Osteocyte (in vitro differentiated cells): ENCODE measurements around the gene TNFRSF18. TPM values are rescaled to one million over a fixed set of nuclear protein-coding genes. Genes with fewer than 3 reads are reported as not detected.

Experiments used
- DNase-seq: peaks from one replicate; pipeline ENCODE4 v3.0.0; 2021; ENCODE audit warnings: mixed read lengths; ENCODE audit not compliant: unreplicated experiment; ENCODE audit errors: extremely low spot score
- H3K27ac Mint-ChIP-seq: one replicate; pipeline ENCODE4 v1.8.0; 2021; ENCODE audit warnings: mild to moderate bottlenecking, mixed read lengths; ENCODE audit not compliant: unreplicated experiment
- H3K27me3 Mint-ChIP-seq: one replicate; pipeline ENCODE4 v1.8.0; 2021; ENCODE audit warnings: mixed read lengths; ENCODE audit not compliant: unreplicated experiment
- H3K36me3 Mint-ChIP-seq: one replicate; pipeline ENCODE4 v1.8.0; 2021; ENCODE audit warnings: mixed read lengths; ENCODE audit not compliant: unreplicated experiment
- H3K4me1 Mint-ChIP-seq: one replicate; pipeline ENCODE4 v1.8.0; 2021; ENCODE audit warnings: mixed read lengths; ENCODE audit not compliant: unreplicated experiment
- H3K4me3 Mint-ChIP-seq: one replicate; pipeline ENCODE4 v1.8.0; 2021; ENCODE audit warnings: mild to moderate bottlenecking, moderate library complexity, mixed read lengths; ENCODE audit not compliant: unreplicated experiment
- H3K9me3 Mint-ChIP-seq: one replicate; pipeline ENCODE4 v1.8.0; 2021; ENCODE audit warnings: mixed read lengths; ENCODE audit not compliant: unreplicated experiment
- CTCF ChIP-seq: fragments of 200-600 bp; sonication (generic); IDR thresholded peaks from 2 replicates; pipeline ENCODE4 v1.5.0; 2021; ENCODE audit warnings: antibody characterized with exemption, mild to moderate bottlenecking, moderate library complexity
- total RNA-seq: library from RNA; stranded (reverse); gene quantifications from 2 replicates; pipeline ENCODE4 v1.2.1, GENCODE V29; 2021

Gene TNFRSF18
- total RNA-seq, 1 donor from 2014 or later, result not detected

- H3K36me3 Mint-ChIP-seq, result peaks cover 8% of the 10 kb centered on the region
- peaks cover 42% of the 10 kb centered on the region for H3K4me1 Mint-ChIP-seq
- peak overlapping the region; percentile 42 for H3K27ac Mint-ChIP-seq
- TF ChIP-seq CTCF, result no peak
- DNase-seq, result no peak
- no peaks in the 10 kb centered on the region for H3K27me3 Mint-ChIP-seq
- peak overlapping the region; percentile 69 for H3K4me3 Mint-ChIP-seq
- H3K9me3 Mint-ChIP-seq, result no peaks in the 10 kb centered on the region
Observed at GRCh38 chr1:1233567-1233892, 27.1 kb upstream of the TNFRSF18 start.

GRCh38 chr1:1232796-1233566 is 26.6 kb upstream of the TNFRSF18 start:
- H3K4me3 Mint-ChIP-seq, result peak overlapping the region; percentile 69
- no peaks in the 10 kb centered on the region for H3K27me3 Mint-ChIP-seq
- no peaks in the 10 kb centered on the region for H3K9me3 Mint-ChIP-seq
- DNase-seq, result no peak
- H3K36me3 Mint-ChIP-seq, result peaks cover 8% of the 10 kb centered on the region
- H3K4me1 Mint-ChIP-seq, result peaks cover 42% of the 10 kb centered on the region
- no peak for TF ChIP-seq CTCF
- no peak overlapping the region for H3K27ac Mint-ChIP-seq

GRCh38 chr1:1232208-1232795 is 25.9 kb upstream of the TNFRSF18 start, which contains the start of gene B3GALT6:
B3GALT6 (plus strand) TSS chr1:1232237; CDS start chr1:1232279, 42 bp downstream.
- TF ChIP-seq CTCF, result no peak
- peaks cover 38% of the 10 kb centered on the region for H3K4me1 Mint-ChIP-seq
- peak within 1 kb of the TSS; percentile 87 for H3K4me3 Mint-ChIP-seq
- H3K27me3 Mint-ChIP-seq, result no peaks in the 10 kb centered on the region
- no peak for DNase-seq
- peaks cover 8% of the 10 kb centered on the region for H3K36me3 Mint-ChIP-seq
- peak within 1 kb of the TSS; percentile 92 for H3K27ac Mint-ChIP-seq
- H3K9me3 Mint-ChIP-seq, result no peaks in the 10 kb centered on the region

- Mint-ChIP-seq H3K9me3 (no peaks in the 10 kb centered on the region), H3K36me3 (peaks cover 8% of the 10 kb centered on the region), H3K4me3 (peak within 1 kb of the TSS; percentile 87), H3K4me1 (peaks cover 31% of the 10 kb centered on the region), H3K27ac (peak within 1 kb of the TSS; percentile 92), H3K27me3 (no peaks in the 10 kb centered on the region)
- TF ChIP-seq CTCF, result no peak
- DNase-seq, result peak; percentile 99
Observed at GRCh38 chr1:1231400-1232207, 25.2 kb upstream of the TNFRSF18 start, which contains the start of gene SDF4. SDF4 (minus strand) TSS chr1:1232001; CDS start chr1:1228772, 3,229 bp downstream.
